Heart right ventricle (tissue), 16 donors: ENCODE data around the gene SEMA3D. TPM values are rescaled to one million over a fixed set of nuclear protein-coding genes. Genes with fewer than 3 reads are reported as not detected.

Experiments
- ATAC-seq, 8 donors: fragments of 200-7000 bp; cut with Tn5 transposase; one replicate each; pipeline ENCODE4 v1.9.1; 2020; ENCODE audit warnings: mild to moderate bottlenecking in 8 of 8, moderate library complexity in 8 of 8, moderate number of reproducible peaks in 1 of 8
- DNase-seq, 2 donors: peaks; one replicate each; pipeline ENCODE4 v3.0.0-alpha.2; 2020
- H3K27ac ChIP-seq, 10 donors: fragments of 200-600 bp; sonication (generic) in 2 of 10; one replicate each; pipeline versions ENCODE4 v1.5.0 to v1.8.0; 2020 to 2022; ENCODE audit warnings: mild to moderate bottlenecking in 3 of 10
- H3K27me3 ChIP-seq, 7 donors: fragments of 200-600 bp; one replicate each; pipeline ENCODE4 v1.8.0; 2021 to 2022; ENCODE audit warnings: mild to moderate bottlenecking in 2 of 7
- H3K36me3 ChIP-seq, 9 donors: fragments of 200-600 bp; sonication (generic) in 1 of 9; one replicate each; pipeline versions ENCODE4 v1.5.0 to v1.8.0; 2020 to 2022; ENCODE audit warnings: mild to moderate bottlenecking in 2 of 9
- H3K4me1 ChIP-seq, 9 donors: fragments of 200-600 bp; sonication (generic) in 1 of 9; one replicate each; pipeline versions ENCODE4 v1.5.0 to v1.8.0; 2020 to 2022; ENCODE audit warnings: mild to moderate bottlenecking in 4 of 9
- H3K4me3 ChIP-seq, 10 donors: fragments of 200-600 bp; sonication (generic) in 2 of 10; one replicate each; pipeline versions ENCODE4 v1.5.0 to v1.8.0; 2020 to 2022; ENCODE audit warnings: mild to moderate bottlenecking in 7 of 10, moderate library complexity in 2 of 10
- H3K9me3 ChIP-seq, 11 donors: fragments of 200-600 bp in 10 of 11; sonication (generic) in 2 of 11; one replicate each; pipeline versions ENCODE4 v1.5.0 to v1.8.0; 2013 to 2022; ENCODE audit warnings: mild to moderate bottlenecking in 2 of 11, control low read depth in 1 of 11, moderate library complexity in 1 of 11
- WGBS, 2 donors: extraction: QIAGEN DNeasy Blood & Tissue Kit; methylation state at CpG; one replicate each; pipeline ENCODE4 v1.1.7; 2013; ENCODE audit warnings: inconsistent platforms in 1 of 2; 5-methylcytosine and 5-hydroxymethylcytosine counted together
- intact Hi-C, 10 donors: fragments of 100-400 bp; cut with DNase I; formaldehyde crosslinking; loops; one replicate each; pipeline versions ENCODE4 v1.11.1 to v1.14.2; 2022
- polyA plus RNA-seq, 2 donors: library from polyadenylated mRNA; stranded (reverse); fragments of 200-250 nt; gene quantifications; one replicate each; pipeline ENCODE4 v1.2.3, GENCODE V29; 2013
- total RNA-seq, 10 donors: library from RNA; stranded (reverse); fragmentation: NEBNext Ultra II Directional in 3 of 10; extraction: Animal tissue kit (Norgen Biotek cat#: 25700) in 3 of 10; gene quantifications; one replicate each; pipeline versions ENCODE4 v1.2.1 to v1.2.4, GENCODE V29; 2021 to 2023
- TF ChIP-seq, protein P1 (sequence below), 9 donors: fragments of 200-600 bp; sonication (generic) in 2 of 9; IDR thresholded peaks; one replicate each; pipeline versions ENCODE4 v1.5.0 to v1.8.0; 2021 to 2022; ENCODE audit warnings: antibody characterized with exemption in 9 of 9, mild to moderate bottlenecking in 5 of 9, moderate library complexity in 1 of 9
- donor health status: Arrhythmogenic right ventricular cardiomyopathy.
- donor health status: ischemic (EF 13 %, LVEDD 7.1; RV severe dilation, severe dysfunction).
- donor health status: healthy with polysubstance abuse.
- donor health status: DM: no; HTN: yes; CAD: no.
- donor health status: DM: no; HTN: no; CAD: no.
- donor health status: ischemic (EF 25% LVEDD 6.9; RV normal size, moderate dysfunction).
- donor health status: ischemic (EF 25% LVEDD 5.7; RV mildly dilated, moderate dysfunction).
- donor health status: healthy.
- donor health status: DM: yes; HTN: yes; CAD: no.
- donor health status: Ischemic cardiomyopathy.
- donor health status: ischemic (EF 35%, LVEDD 5.7; RV mildly dilated, moderate dysfunction).
- donor health status: nonischemic (EF 11% LVEDD 7.7; RV severe dilation, severe dysfunction).
- donor health status: DM: yes; HTN: yes; CAD: no.
- donor health status: PGD.
- donor health status: ischemic (EF 29% LVEDD 5.4; RV normal size, mild dysfunction).
- donor health status: nonischemic (EF 23%, LVEDD 6.1; RV moderate dilation, normal function).

The SEMA3D gene
- total and polyA plus RNA-seq, 12 donors, result 0.10 to 3.5 (median 0.86) TPM

DNA sequence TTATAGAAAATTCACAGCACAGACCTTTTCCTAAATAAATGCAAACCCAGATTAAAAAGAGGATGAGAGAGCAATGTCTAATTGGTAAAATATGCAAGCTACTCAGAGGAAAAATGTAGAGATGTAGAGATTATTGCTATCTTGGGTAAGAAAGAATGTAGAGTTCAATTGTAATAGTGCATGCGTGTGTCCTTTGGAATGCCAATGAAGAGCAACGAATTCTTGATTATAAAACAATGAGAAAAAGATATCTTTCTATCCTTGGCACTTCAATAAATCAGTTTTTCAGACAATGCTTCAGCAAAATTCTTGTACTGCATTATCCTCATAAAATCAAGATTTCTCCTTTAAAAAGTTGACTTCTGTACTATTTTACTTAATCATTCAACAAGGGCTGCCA, 50.9 kb downstream of the SEMA3D start:
- no peaks in the 10 kb centered on the region for H3K9me3 ChIP-seq
- intact Hi-C loops, result no loop called here
- H3K4me1 ChIP-seq, result no peaks in the 10 kb centered on the region
- H3K36me3 ChIP-seq, result no peaks in the 10 kb centered on the region
- H3K27ac ChIP-seq, result no peak overlapping the region
- WGBS, 2 donors, result 66 to 70% methylated on average over 2 of the region's 2 CpGs
- no peaks in the 10 kb centered on the region for H3K27me3 ChIP-seq
- ATAC-seq (no peak), DNase-seq (no peak)
- H3K4me3 ChIP-seq, result no peak overlapping the region
- TF ChIP-seq, protein P1, sequence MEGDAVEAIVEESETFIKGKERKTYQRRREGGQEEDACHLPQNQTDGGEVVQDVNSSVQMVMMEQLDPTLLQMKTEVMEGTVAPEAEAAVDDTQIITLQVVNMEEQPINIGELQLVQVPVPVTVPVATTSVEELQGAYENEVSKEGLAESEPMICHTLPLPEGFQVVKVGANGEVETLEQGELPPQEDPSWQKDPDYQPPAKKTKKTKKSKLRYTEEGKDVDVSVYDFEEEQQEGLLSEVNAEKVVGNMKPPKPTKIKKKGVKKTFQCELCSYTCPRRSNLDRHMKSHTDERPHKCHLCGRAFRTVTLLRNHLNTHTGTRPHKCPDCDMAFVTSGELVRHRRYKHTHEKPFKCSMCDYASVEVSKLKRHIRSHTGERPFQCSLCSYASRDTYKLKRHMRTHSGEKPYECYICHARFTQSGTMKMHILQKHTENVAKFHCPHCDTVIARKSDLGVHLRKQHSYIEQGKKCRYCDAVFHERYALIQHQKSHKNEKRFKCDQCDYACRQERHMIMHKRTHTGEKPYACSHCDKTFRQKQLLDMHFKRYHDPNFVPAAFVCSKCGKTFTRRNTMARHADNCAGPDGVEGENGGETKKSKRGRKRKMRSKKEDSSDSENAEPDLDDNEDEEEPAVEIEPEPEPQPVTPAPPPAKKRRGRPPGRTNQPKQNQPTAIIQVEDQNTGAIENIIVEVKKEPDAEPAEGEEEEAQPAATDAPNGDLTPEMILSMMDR (IDR thresholded peaks at IDR 0.05), result no peak

GRCh38 chr7:85133560-85133959, 53.3 kb downstream of the SEMA3D start:
- H3K36me3 ChIP-seq, result no peaks in the 10 kb centered on the region
- DNase-seq (no peak), ATAC-seq (no peak)
- no peaks in the 10 kb centered on the region for H3K4me1 ChIP-seq
- H3K27ac ChIP-seq, result no peak overlapping the region
- WGBS, 2 donors, result 65 to 68% methylated on average over 1 of the region's 1 CpG
- H3K27me3 ChIP-seq, result no peaks in the 10 kb centered on the region
- intact Hi-C loops, result no loop called here
- no peak overlapping the region for H3K4me3 ChIP-seq
- TF ChIP-seq, protein P1 (IDR thresholded peaks at IDR 0.05), result no peak
- no peaks in the 10 kb centered on the region for H3K9me3 ChIP-seq

GRCh38 chr7:85133006-85133405, 53.9 kb downstream of the SEMA3D start:
- 64 to 71% methylated on average over 2 of the region's 2 CpGs for WGBS, 2 donors
- Histone ChIP-seq H3K4me3 (no peak overlapping the region), H3K27ac (no peak overlapping the region), H3K9me3 (no peaks in the 10 kb centered on the region), H3K36me3 (no peaks in the 10 kb centered on the region), H3K4me1 (no peaks in the 10 kb centered on the region), H3K27me3 (no peaks in the 10 kb centered on the region)
- intact Hi-C loops, result no loop called here
- DNase-seq (no peak), ATAC-seq (no peak)
- TF ChIP-seq, protein P1 (IDR thresholded peaks at IDR 0.05), result no peak

GRCh38 chr7:85130702-85131101, 56.2 kb downstream of the SEMA3D start:
- no peaks in the 10 kb centered on the region for H3K27me3 ChIP-seq
- TF ChIP-seq, protein P1 (IDR thresholded peaks at IDR 0.05), result no peak
- H3K9me3 ChIP-seq, result no peaks in the 10 kb centered on the region
- no peaks in the 10 kb centered on the region for H3K36me3 ChIP-seq
- no peak overlapping the region for H3K4me3 ChIP-seq
- peak in 1 of 8 donors; percentile 64 for ATAC-seq
- intact Hi-C loops, result no loop called here
- peak in 1 of 2 donors; percentile 6 for DNase-seq
- H3K27ac ChIP-seq, result no peak overlapping the region
- 68 to 71% methylated on average over 4 of the region's 4 CpGs for WGBS, 2 donors
- no peaks in the 10 kb centered on the region for H3K4me1 ChIP-seq
